Measurements from ENCODE around the gene PCSK5. TPM values are rescaled to one million over a fixed set of nuclear protein-coding genes. Genes with fewer than 3 reads are reported as not detected.

PCSK5 gene
- total and polyA plus RNA-seq, 2 donors (not counting 3 experiments of a cell fraction or from before 2014, with no cell fraction given), result 2.6 to 4.8 TPM

DNA sequence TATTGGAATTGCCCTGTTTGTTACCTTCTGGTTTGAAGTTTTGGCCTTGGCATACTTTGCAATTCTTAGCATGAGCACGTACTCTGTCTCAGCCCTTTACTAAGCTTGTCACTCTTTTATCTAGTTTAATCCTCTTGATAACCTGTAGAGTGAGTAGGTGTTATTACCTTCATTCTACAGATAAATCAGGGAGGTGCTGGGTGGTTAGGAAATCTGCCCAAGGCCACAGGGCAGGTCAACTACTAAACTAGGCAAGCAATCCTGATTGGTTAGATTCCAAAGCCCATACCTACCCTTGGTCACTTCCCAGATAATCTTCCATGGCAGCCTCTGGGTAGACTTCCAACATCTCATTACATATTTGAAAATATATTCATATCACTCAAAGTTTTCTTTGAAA lies 65.7 kb downstream of the PCSK5 start:
- Histone ChIP-seq H3K9me3 (replicated peaks; ENCODE audit: control insufficient read depth, insufficient read depth, low read length) (no peaks in the 10 kb centered on the region), H2AFZ (ENCODE audit: low read depth, low read length) (no peak overlapping the region), H3K79me2 (ENCODE audit: control insufficient read depth, insufficient read depth, low read length) (no peaks in the 10 kb centered on the region), H3K9me1 (replicated peaks; ENCODE audit: control insufficient read depth, extremely low read depth, insufficient read depth, low read length) (no peaks in the 10 kb centered on the region), H3K36me3 (ENCODE audit: control insufficient read depth in 2 of 2, extremely low read depth in 1 of 2, insufficient read depth in 2 of 2, low read length in 2 of 2) (no peaks in the 10 kb centered on the region), H3K4me3 (replicated peaks in 1 of 3; ENCODE audit: insufficient read depth in 1 of 3, low read depth in 1 of 3, low read length in 3 of 3) (no peak overlapping the region), H3K27ac (ENCODE audit: insufficient read depth, low read depth, low read length) (no peak overlapping the region), H3K9ac (replicated peaks; ENCODE audit: extremely low read depth, insufficient read depth, low read length) (no peak overlapping the region), H3K27me3 (ENCODE audit: control insufficient read depth in 2 of 2, insufficient read depth in 2 of 2, low read length in 2 of 2) (no peaks in the 10 kb centered on the region), H3K4me1 (ENCODE audit: control insufficient read depth, extremely low read depth, insufficient read depth, low read length) (no peaks in the 10 kb centered on the region), H4K20me1 (replicated peaks; ENCODE audit: control insufficient read depth, extremely low read depth, insufficient read depth, low read length) (no peaks in the 10 kb centered on the region), H3K4me2 (ENCODE audit: insufficient read depth, low read length) (no peak overlapping the region)
- intact Hi-C loops (cut with micrococcal nuclease), result no loop called here
- CTCF ChIA-PET, result no interaction called here
- DNase-seq (ENCODE audit: low read depth, low spot score), result no peak
- POLR2A ChIA-PET, result no interaction called here
- FAIRE-seq, result no peak
- dilution Hi-C loops (cut with MboI; ENCODE audit: extremely low pct_ligation_motif_present, low sequenced_read_pairs), result no loop called here
- TF ChIP-seq EZH2 (IDR thresholded peaks at IDR 0.05; ENCODE audit: borderline replicate concordance, low read depth, low read length, severe bottlenecking) (no peak), JUN (IDR thresholded peaks at IDR 0.05; ENCODE audit: borderline replicate concordance, insufficient read depth, insufficient read length, low read depth) (no peak), MYC (IDR thresholded peaks at IDR 0.05; ENCODE audit: low read depth, low read length) (no peak), POLR2A (IDR thresholded peaks at IDR 0.05; ENCODE audit: low read depth, low read length) (no peak), FOS (IDR thresholded peaks at IDR 0.05; ENCODE audit: borderline replicate concordance, insufficient read depth, low read length) (no peak), POLR2AphosphoS5 (IDR thresholded peaks at IDR 0.05; ENCODE audit: insufficient read depth, low read depth, low read length) (no peak), GATA2 (IDR thresholded peaks at IDR 0.05; ENCODE audit: insufficient read depth, insufficient read length, low read depth, low read length) (no peak)
- TF ChIP-seq, protein P1, sequence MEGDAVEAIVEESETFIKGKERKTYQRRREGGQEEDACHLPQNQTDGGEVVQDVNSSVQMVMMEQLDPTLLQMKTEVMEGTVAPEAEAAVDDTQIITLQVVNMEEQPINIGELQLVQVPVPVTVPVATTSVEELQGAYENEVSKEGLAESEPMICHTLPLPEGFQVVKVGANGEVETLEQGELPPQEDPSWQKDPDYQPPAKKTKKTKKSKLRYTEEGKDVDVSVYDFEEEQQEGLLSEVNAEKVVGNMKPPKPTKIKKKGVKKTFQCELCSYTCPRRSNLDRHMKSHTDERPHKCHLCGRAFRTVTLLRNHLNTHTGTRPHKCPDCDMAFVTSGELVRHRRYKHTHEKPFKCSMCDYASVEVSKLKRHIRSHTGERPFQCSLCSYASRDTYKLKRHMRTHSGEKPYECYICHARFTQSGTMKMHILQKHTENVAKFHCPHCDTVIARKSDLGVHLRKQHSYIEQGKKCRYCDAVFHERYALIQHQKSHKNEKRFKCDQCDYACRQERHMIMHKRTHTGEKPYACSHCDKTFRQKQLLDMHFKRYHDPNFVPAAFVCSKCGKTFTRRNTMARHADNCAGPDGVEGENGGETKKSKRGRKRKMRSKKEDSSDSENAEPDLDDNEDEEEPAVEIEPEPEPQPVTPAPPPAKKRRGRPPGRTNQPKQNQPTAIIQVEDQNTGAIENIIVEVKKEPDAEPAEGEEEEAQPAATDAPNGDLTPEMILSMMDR (IDR thresholded peaks at IDR 0.05; ENCODE audit: extremely low read depth in 1 of 2, insufficient read depth in 1 of 2, low read depth in 1 of 2, low read length in 2 of 2), result no peak
- TF ChIP-seq, protein P2, sequence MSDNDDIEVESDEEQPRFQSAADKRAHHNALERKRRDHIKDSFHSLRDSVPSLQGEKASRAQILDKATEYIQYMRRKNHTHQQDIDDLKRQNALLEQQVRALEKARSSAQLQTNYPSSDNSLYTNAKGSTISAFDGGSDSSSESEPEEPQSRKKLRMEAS (IDR thresholded peaks at IDR 0.05; ENCODE audit: insufficient read depth, insufficient read length), result no peak
- BruUV-seq (replicated peaks), result no TSS peak
